H1 (cell line): ENCODE measurements around the gene PAN2. TPM values are rescaled to one million over a fixed set of nuclear protein-coding genes. Genes with fewer than 3 reads are reported as not detected.

Experiments
- CREB1 ChIP-seq: IDR thresholded peaks from 2 replicates; pipeline ENCODE4 v1.6.1; 2012; ENCODE audit warnings: inconsistent platforms
- CTCF ChIP-seq, 3 experiments: IDR thresholded peaks; 1 replicate in 2 of 3; 2 replicates in 1 of 3; pipeline versions ENCODE4 v1.5.1 to v1.6.1; 2011; ENCODE audit warnings: low read length in 3 of 3, mild to moderate bottlenecking in 3 of 3, inconsistent platforms in 2 of 3, low read depth in 1 of 3, moderate library complexity in 1 of 3; ENCODE audit not compliant: insufficient read depth in 1 of 3; ENCODE audit errors: control extremely low read depth in 1 of 3
- JUND ChIP-seq: IDR thresholded peaks from 2 replicates; pipeline ENCODE4 v1.6.1; 2011; ENCODE audit warnings: mild to moderate bottlenecking, improper control_type of control experiment, low read length
- POU5F1 ChIP-seq: IDR thresholded peaks from 2 replicates; pipeline ENCODE4 v1.6.1; 2011; ENCODE audit warnings: low read depth, mild to moderate bottlenecking, low read length, moderate library complexity
- SP2 ChIP-seq: IDR thresholded peaks from 2 replicates; pipeline ENCODE4 v1.6.1; 2012; ENCODE audit warnings: mild to moderate bottlenecking, low read length, inconsistent platforms
- polyA plus RNA-seq, 7 experiments: library from polyadenylated mRNA; depleted of rRNA in 3 of 7; stranded (reverse) in 5 of 7; unstranded in 2 of 7; fragments of >200 nt in 5 of 7; fragments of 200-250 nt in 2 of 7; gene quantifications; 1 replicate in 5 of 7; 2 replicates in 1 of 7; 4 replicates in 1 of 7; pipeline versions ENCODE4 v1.2.1 to v1.2.3, GENCODE V29; 2011 to 2013; ENCODE audit warnings: missing spikeins in 2 of 7, mixed read lengths in 2 of 7
- total RNA-seq: library from RNA; stranded (reverse); fragmentation: NEBNext Ultra II Directional; extraction: Animal tissue kit (Norgen Biotek cat#: 25700); gene quantifications from 2 replicates; pipeline ENCODE4 v1.2.1, GENCODE V29; 2021

Gene PAN2
- total and polyA plus RNA-seq, 2 of the 8 experiments (the other 6 are each of a cell fraction or from before 2014, with no cell fraction given): 29.6 to 36.7 TPM

- TF ChIP-seq SP2 (no peak), CREB1 (no peak), POU5F1 (no peak), CTCF (IDR thresholded peaks at IDR 0.05; ENCODE audit: control extremely low read depth in 1 of 3, insufficient read depth in 1 of 3, low read depth in 1 of 3, low read length in 3 of 3) (no peak), JUND (no peak)
- TF ChIP-seq, all 59 proteins: peak for 0
Measured at GRCh38 chr12:56358836-56359532, 25.2 kb upstream of the PAN2 start (continued).
